HepG2 (cell line): ENCODE data around the gene INO80B. TPM values are rescaled to one million over a fixed set of nuclear protein-coding genes. Genes with fewer than 3 reads are reported as not detected.

Experiments
- ATF7-NPFF ChIP-seq: sonication (generic); formaldehyde crosslinking; IDR thresholded peaks from 2 replicates; pipeline ENCODE4 v1.8.1; 2023; ENCODE audit warnings: mild to moderate bottlenecking, low read depth, missing genetic modification reagents, moderate library complexity
- CCDC6 ChIP-seq: sonication (generic); formaldehyde crosslinking; IDR thresholded peaks from 2 replicates; pipeline ENCODE4 v1.8.1; 2022; ENCODE audit warnings: mild to moderate bottlenecking, missing genetic modification reagents, moderate library complexity
- ETV5 ChIP-seq: IDR thresholded peaks from 2 replicates; pipeline ENCODE4 v1.6.1; 2018; ENCODE audit warnings: missing biosample characterization, missing genetic modification reagents, inconsistent platforms, borderline replicate concordance
- FOXO1 ChIP-seq: sonication (generic); formaldehyde crosslinking; IDR thresholded peaks from 2 replicates; pipeline ENCODE4 v1.4.0; 2020; ENCODE audit warnings: missing genetic modification reagents
- GPN1 ChIP-seq: sonication (generic); formaldehyde crosslinking; IDR thresholded peaks from 2 replicates; pipeline ENCODE4 v1.5.1; 2020; ENCODE audit warnings: missing genetic modification reagents, borderline replicate concordance
- GZF1 ChIP-seq: sonication (generic); formaldehyde crosslinking; IDR thresholded peaks from 2 replicates; pipeline ENCODE4 v1.5.1; 2020; ENCODE audit warnings: mild to moderate bottlenecking, missing genetic modification reagents
- KAT7 ChIP-seq: IDR thresholded peaks from 2 replicates; pipeline ENCODE4 v1.6.1; 2018; ENCODE audit warnings: borderline replicate concordance, missing compliant biosample characterization
- NFKBIZ ChIP-seq: IDR thresholded peaks from 2 replicates; pipeline ENCODE4 v1.6.1; 2018; ENCODE audit warnings: missing genetic modification reagents, missing compliant biosample characterization
- NFYB ChIP-seq: sonication (generic); formaldehyde crosslinking; IDR thresholded peaks from 2 replicates; pipeline ENCODE4 v1.4.0; 2020; ENCODE audit warnings: missing genetic modification reagents
- NR3C1 ChIP-seq: sonication (generic); formaldehyde crosslinking; IDR thresholded peaks from 2 replicates; pipeline ENCODE4 v1.4.0; 2020; ENCODE audit warnings: missing genetic modification reagents
- RARG ChIP-seq: sonication (generic); formaldehyde crosslinking; IDR thresholded peaks from 2 replicates; pipeline ENCODE4 v1.4.0; 2020; ENCODE audit warnings: low read depth, mild to moderate bottlenecking, missing genetic modification reagents
- RERE ChIP-seq: IDR thresholded peaks from 2 replicates; pipeline ENCODE4 v1.6.1; 2016; ENCODE audit warnings: low read depth, missing genetic modification reagents, missing compliant biosample characterization
- TARDBP ChIP-seq: sonication (generic); formaldehyde crosslinking; IDR thresholded peaks from 2 replicates; pipeline ENCODE4 v1.8.0; 2022; ENCODE audit warnings: mild to moderate bottlenecking, missing genetic modification reagents
- TEAD2 ChIP-seq: sonication (generic); formaldehyde crosslinking; IDR thresholded peaks from 2 replicates; pipeline ENCODE4 v1.9.0; 2021; ENCODE audit warnings: missing genetic modification reagents
- ZBTB1 ChIP-seq: sonication (generic); formaldehyde crosslinking; IDR thresholded peaks from 2 replicates; pipeline ENCODE4 v1.4.0; 2020; ENCODE audit warnings: missing genetic modification reagents, borderline replicate concordance
- ZNF24 ChIP-seq: fragments of 450-650 bp; IDR thresholded peaks from 2 replicates; pipeline ENCODE4 v1.6.1; 2017; ENCODE audit warnings: antibody characterized with exemption, mild to moderate bottlenecking
- ZNF556 ChIP-seq: sonication (generic); formaldehyde crosslinking; IDR thresholded peaks from 2 replicates; pipeline ENCODE4 v1.4.0; 2020; ENCODE audit warnings: mild to moderate bottlenecking, missing genetic modification reagents, borderline replicate concordance
- ZNF737 ChIP-seq: sonication (generic); formaldehyde crosslinking; IDR thresholded peaks from 2 replicates; pipeline ENCODE4 v1.5.0; 2020; ENCODE audit warnings: missing genetic modification reagents, mild to moderate bottlenecking, borderline replicate concordance
- ZNF749 ChIP-seq: sonication (generic); formaldehyde crosslinking; IDR thresholded peaks from 2 replicates; pipeline ENCODE4 v1.8.0; 2022; ENCODE audit warnings: mild to moderate bottlenecking, missing genetic modification reagents, moderate library complexity, borderline replicate concordance
- ZNF772 ChIP-seq: sonication (generic); formaldehyde crosslinking; IDR thresholded peaks from 2 replicates; pipeline ENCODE4 v1.5.0; 2020; ENCODE audit warnings: mild to moderate bottlenecking, missing genetic modification reagents
- polyA plus RNA-seq, 8 experiments: library from polyadenylated mRNA; depleted of rRNA in 3 of 8; stranded (reverse) in 7 of 8; unstranded in 1 of 8; fragments of >200 nt; fragmentation: Illumina TruSeq in 4 of 8; extraction: Trizol in 4 of 8; gene quantifications; 2 replicates each; pipeline versions ENCODE4 v1.2.1 to v1.2.3, GENCODE V29; 2011 to 2016; ENCODE audit warnings: low read depth in 4 of 8, missing spikeins in 1 of 8, mixed read lengths in 1 of 8; ENCODE audit not compliant: insufficient read depth in 1 of 8
- total RNA-seq, 5 experiments: library from RNA; depleted of rRNA; stranded (reverse); fragments of >200 nt; fragmentation: Illumina TruSeq; extraction: Trizol; gene quantifications; 2 replicates each; pipeline ENCODE4 v1.2.3, GENCODE V29; 2016; ENCODE audit warnings: low read depth in 1 of 5
- TF ChIP-seq, protein P1 (sequence below): sonication (generic); formaldehyde crosslinking; IDR thresholded peaks from 2 replicates; pipeline ENCODE4 v1.4.0; 2020; ENCODE audit warnings: missing genetic modification reagents, borderline replicate concordance

The INO80B gene
- total and polyA plus RNA-seq, 2 of the 13 experiments (the other 11 are each of a cell fraction or from before 2014, with no cell fraction given): 6.2 to 14.5 TPM

DNA sequence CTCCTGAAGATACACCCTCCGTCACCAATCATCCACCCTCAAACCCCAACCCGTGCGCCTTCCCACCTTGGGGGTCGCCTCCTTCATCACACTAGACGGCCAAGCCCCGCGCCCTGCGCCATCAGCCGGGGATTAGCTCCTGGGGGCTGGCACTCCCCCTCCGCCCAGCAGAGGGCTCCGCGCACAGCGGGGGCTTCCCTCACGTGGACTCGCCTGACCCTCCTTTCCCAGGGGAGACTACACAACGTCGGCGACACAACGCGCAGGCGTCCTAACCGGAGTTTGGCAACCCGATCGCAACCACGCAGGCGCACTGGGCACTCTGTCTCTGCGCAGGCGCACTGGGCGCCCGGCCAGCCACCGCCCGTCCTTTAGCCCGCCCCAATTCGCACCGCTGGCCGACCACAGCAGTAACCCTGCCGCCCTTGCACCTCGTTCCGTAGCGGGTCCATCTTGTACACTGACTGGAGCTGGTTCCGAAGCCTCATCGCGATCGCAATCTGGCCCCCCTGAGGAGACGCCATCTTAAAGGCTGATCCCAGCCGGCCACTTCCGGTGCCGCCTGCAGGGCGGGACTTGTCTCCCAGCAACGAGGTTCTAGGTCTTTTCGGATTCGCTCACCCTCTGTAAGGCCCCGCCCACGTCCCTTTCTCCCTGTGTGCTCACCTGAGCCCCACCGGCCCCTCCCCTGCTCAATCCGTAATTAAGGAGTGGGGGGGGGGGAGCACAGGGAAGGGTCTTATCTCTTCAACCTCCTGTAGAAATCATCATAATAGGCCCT lies 52.4 kb downstream of the INO80B start, which contains the start of gene PCGF1 (continued):
- TF ChIP-seq TEAD2 (CRISPR knock-in tag): no peak
- peak; percentile 76; the same call in 1 of the 2 replicates for TF ChIP-seq ZNF556 (CRISPR knock-in tag)
- peak; percentile 96 for TF ChIP-seq ZNF772 (CRISPR knock-in tag)
- TF ChIP-seq RARG (CRISPR knock-in tag): no peak
- TF ChIP-seq GPN1 (CRISPR knock-in tag): peak; percentile 25; the same call in 1 of the 2 replicates
- TF ChIP-seq, protein P1, sequence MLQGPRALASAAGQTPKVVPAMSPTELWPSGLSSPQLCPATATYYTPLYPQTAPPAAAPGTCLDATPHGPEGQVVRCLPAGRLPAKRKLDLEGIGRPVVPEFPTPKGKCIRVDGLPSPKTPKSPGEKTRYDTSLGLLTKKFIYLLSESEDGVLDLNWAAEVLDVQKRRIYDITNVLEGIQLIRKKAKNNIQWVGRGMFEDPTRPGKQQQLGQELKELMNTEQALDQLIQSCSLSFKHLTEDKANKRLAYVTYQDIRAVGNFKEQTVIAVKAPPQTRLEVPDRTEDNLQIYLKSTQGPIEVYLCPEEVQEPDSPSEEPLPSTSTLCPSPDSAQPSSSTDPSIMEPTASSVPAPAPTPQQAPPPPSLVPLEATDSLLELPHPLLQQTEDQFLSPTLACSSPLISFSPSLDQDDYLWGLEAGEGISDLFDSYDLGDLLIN (CRISPR knock-in tag): peak; percentile 39; the same call in 1 of the 2 replicates
- peak; percentile 77 for TF ChIP-seq NFKBIZ (CRISPR knock-in tag)
- no peak for TF ChIP-seq ZNF737 (CRISPR knock-in tag)
- TF ChIP-seq FOXO1 (CRISPR knock-in tag): peak; percentile 63
- TF ChIP-seq KAT7 (CRISPR knock-in tag): peak; percentile 92; the same call in 1 of the 2 replicates
- peak; percentile 91 for TF ChIP-seq ATF7-NPFF (CRISPR knock-in tag)
- no peak; the same call in 1 of the 2 replicates for TF ChIP-seq TARDBP
- TF ChIP-seq ETV5: no peak; the same call in none of the 2 replicates
- peak; percentile 87; the same call in 1 of the 2 replicates for TF ChIP-seq ZNF749
- peak; percentile 41; the same call in 1 of the 2 replicates for TF ChIP-seq RERE
- TF ChIP-seq CCDC6 (CRISPR knock-in tag): no peak; the same call in 1 of the 2 replicates
- peak; percentile 75 for TF ChIP-seq NFYB (CRISPR knock-in tag)
- 0 out of 2 replicates have a peak, but pooled peaks have one; percentile 17 for TF ChIP-seq ZBTB1 (CRISPR knock-in tag)
- TF ChIP-seq NR3C1 (CRISPR knock-in tag): no peak
- no peak for TF ChIP-seq ZNF24
- peak; percentile 84; the same call in 1 of the 2 replicates for TF ChIP-seq GZF1
